ENCODE results near the gene CACYBP.
A peak's percentile ranks its signal among the peaks of the same experiment; 100 is the strongest.
"Not testable (repeated sequence)": the region's sequence is repeated elsewhere in the genome, so short reads cannot be mapped to it uniquely, and the experiment has no call there.

CACYBP gene

GRCh38 chr1:175005085-175005783 lies 5.5 kb downstream of the CACYBP start:
- DNase-seq (ENCODE audit: low spot score) (no peak), FAIRE-seq (no peak)

DNA sequence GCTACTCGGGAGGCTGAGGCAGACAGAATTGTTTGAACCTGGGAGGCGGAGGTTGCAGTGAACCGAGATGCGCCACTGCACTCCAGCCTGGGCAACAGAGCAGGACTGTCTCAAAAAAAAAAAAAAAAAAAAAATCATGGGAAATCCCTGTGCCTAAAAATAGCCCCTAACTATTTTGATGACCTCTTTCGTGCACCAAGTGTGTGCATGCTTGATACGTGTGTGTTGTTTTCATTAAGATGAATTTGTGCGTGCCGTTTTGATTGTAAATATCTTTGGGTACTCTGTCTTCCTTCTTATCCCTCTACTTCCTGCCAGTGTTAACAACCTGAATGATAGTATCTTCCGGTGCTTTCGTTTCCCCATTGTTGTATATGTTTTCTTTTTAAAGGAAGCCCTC lies 9.8 kb downstream of the CACYBP start:
- no peak for FAIRE-seq
- DNase-seq (ENCODE audit: low spot score), result no peak

- DNase-seq (ENCODE audit: low spot score) (no peak), FAIRE-seq (no peak)
These were observed 13.7 kb downstream of the CACYBP start for GRCh38 chr1:175013445-175013844.

GRCh38 chr1:175015243-175015642 lies 15.5 kb downstream of the CACYBP start:
- DNase-seq (ENCODE audit: low spot score), result no peak
- FAIRE-seq, result no peak

DNA sequence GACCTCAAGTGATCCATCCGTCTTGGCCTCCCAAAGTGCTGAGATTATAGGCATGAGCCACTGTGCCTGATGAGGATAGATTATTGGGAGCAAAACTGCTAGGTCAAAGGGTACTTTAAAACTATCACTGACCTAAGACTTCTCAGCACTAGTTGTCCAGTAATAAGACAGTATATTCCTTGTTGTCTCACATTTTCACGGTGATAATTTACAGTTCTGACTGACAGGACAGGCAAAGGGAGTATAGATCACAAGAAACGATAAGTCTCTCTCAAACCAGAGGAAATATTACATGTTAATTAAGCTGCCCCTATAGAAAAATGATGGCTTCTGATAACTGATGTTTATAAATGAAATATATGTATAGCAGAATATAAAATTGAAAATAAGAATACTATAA lies 19.8 kb downstream of the CACYBP start:
- DNase-seq (ENCODE audit: low spot score) (no peak), FAIRE-seq (no peak)

GRCh38 chr1:175023043-175023921 lies 23.5 kb downstream of the CACYBP start, which contains the start of gene MRPS14:
Gene MRPS14, minus strand, starts transcription at chr1:175023425. Its CDS starts 17 bp downstream, at chr1:175023408.
- DNase-seq (ENCODE audit: low spot score) (peak; percentile 96), FAIRE-seq (peak; percentile 69)

DNA sequence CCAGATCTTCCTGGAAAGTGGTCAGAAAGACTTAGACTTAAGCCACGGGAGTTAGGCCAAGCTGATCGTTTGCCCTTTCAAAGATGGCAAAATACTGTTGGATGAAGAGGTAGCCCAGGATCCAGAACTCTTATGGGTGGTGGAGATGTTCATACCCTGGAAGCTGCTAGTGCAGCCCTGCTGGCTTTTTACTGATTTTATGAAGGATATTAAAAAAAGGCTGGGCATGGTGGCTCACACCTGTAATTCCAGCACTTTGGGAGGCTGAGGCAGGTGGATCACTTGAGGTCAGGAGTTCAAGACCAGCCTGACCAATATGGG lies 24.1 kb downstream of the CACYBP start:
- DNase-seq (ENCODE audit: low spot score); FAIRE-seq: not testable (repeated sequence)

- DNase-seq (ENCODE audit: low spot score), result no peak
- FAIRE-seq, result no peak
These were observed 25.0 kb downstream of the CACYBP start for GRCh38 chr1:175024773-175025172.

DNA sequence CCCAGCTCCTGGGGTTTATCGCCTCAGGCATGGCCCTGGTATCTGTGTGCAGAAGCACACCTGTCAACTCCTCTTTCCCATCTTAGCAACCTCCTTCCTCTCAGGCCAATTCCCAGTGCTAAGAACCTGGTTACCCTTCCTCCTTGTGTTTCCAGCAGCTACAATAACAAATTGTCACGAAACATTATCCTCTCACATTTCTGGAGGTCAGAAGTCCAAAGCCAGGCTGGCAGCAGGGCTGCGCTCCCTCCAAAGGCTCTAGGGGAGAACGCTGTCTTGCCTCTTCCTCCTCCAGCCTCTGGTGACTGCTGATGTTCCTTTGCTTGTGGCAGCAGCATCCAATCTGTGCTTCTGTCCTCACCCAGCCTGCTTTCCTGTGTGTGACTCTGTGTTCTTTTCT lies 34.2 kb downstream of the CACYBP start:
- FAIRE-seq (no peak), DNase-seq (ENCODE audit: low spot score) (no peak)

- FAIRE-seq (no peak), DNase-seq (ENCODE audit: low spot score) (no peak)
These were observed 35.0 kb downstream of the CACYBP start for GRCh38 chr1:175034775-175035174.

- FAIRE-seq (no peak), DNase-seq (ENCODE audit: low spot score) (no peak)
These were observed 36.1 kb downstream of the CACYBP start for GRCh38 chr1:175035865-175036264.

GRCh38 chr1:175036476-175036875 lies 36.7 kb downstream of the CACYBP start:
- FAIRE-seq (no peak), DNase-seq (ENCODE audit: low spot score) (no peak)

GRCh38 chr1:175037416-175037815 lies 37.7 kb downstream of the CACYBP start:
- DNase-seq (ENCODE audit: low spot score) (no peak), FAIRE-seq (no peak)

DNA sequence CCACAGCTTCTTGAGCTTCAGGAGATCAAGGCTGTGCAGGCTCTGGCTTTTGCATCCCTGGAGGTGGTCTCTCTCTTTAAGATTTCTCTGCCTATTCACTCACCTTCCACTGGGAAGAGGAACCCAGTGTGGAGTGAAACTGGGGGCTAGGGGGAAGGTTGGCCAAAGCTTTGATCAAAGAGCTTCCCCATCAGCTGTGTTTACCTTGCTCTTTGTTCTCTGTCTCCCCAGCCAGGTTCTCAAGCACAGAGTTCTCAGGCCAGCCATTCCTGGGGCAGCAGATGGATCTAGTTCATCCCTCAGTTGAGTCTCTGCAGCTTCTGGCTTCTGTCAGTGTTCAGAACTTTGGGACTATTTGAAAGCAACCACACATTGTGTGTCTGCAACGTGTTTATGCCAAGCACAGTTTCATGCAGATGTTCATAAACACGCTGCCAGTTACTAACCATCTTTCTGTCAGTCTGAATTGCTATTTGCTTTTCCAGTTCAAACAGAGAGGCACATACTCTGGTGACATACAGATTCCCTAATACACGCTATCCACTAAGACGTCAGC lies 40.7 kb downstream of the CACYBP start:
- FAIRE-seq, result no peak
- DNase-seq (ENCODE audit: low spot score), result no peak

DNA sequence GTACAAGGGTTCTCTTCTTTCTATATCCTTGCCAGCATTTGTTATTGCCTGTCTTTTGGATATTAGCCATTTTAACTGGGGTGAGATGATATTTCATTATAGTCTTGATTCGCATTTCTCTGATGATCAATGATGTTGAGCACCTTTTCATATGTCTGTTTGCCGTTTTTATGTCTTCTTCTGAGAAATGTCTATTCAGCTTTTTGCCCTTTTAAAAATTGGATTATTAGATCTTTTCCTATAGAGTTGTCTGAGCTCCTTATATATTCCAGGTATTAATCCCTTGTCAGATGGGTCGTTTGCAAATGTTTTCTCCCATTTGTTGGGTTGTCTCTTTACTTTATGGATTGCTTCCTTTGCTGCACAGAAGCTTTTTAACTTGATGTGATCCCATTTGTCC lies 42.9 kb downstream of the CACYBP start:
- FAIRE-seq (no peak), DNase-seq (ENCODE audit: low spot score) (no peak)

- FAIRE-seq (no peak), DNase-seq (ENCODE audit: low spot score) (no peak)
These were observed 44.1 kb downstream of the CACYBP start for GRCh38 chr1:175043824-175044223.

DNA sequence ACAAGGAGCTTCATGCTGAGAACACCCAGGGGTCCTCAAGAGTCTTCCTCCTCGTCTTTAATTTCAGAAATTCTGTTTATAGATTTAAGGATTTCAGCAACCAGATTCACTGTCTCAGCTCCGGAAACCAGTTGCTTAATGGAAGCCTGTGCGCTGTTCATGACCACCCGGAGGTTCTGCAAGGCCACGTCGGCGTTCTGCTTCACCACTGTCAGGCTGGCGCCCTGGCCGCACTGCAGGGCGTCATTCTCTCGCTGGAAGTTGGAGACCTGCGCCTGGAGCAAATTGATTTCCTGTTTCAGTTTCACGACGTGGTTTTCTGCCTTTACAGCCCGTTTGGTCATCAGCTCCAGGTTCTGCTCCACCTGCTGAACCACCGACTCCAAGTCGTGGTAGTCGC lies 44.8 kb downstream of the CACYBP start:
- not testable (repeated sequence) for DNase-seq (ENCODE audit: low spot score); FAIRE-seq

DNA sequence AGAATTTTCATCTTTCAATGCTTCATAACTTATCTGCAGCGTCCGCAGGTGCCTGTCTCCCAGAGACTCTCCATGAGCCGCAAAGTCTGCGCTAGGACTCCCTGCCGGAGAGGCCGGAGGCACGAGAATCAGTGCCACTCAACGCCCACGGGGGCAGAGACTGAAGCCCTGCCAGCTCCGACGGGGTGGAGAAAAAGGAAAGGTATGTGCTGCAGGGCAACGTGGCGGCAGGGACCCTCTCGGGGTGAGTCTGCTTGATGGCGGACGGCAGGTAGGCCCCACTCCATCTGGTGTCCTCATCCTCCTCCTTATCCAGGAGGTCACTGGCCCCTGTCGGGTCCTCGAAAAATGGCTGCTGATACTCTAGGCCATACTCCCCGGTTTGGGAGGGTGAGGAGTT lies 45.4 kb downstream of the CACYBP start:
- FAIRE-seq, result no peak
- DNase-seq (ENCODE audit: low spot score), result no peak

DNA sequence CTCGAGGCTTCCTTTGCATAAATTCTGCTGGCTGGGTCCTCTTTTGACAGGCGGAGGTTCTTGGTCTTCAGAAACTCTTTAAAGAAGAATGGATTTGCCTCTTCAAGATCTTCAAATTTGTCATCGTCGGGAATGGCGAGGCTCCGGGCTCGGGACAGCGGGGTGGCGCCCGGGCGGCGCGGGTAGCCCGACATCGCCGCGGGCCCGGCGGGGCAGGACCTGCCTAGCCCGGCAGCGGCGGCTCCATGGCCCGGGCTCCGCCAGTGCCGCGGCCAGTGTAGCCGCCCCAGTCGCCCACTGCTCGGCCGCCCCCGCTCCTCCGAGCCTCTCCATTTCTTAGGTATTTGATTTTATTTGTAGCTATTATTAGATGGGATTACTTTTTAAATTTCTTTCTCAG lies 45.8 kb downstream of the CACYBP start:
- FAIRE-seq, result no peak
- no peak for DNase-seq (ENCODE audit: low spot score)

- FAIRE-seq (no peak), DNase-seq (ENCODE audit: low spot score) (no peak)
These were observed 51.2 kb downstream of the CACYBP start for GRCh38 chr1:175050992-175051391.

- DNase-seq (ENCODE audit: low spot score), result no peak
- FAIRE-seq, result no peak
These were observed 55.0 kb downstream of the CACYBP start for GRCh38 chr1:175054736-175055135.
